ENCODE results near the gene ZSWIM1.

ZSWIM1 gene

GRCh38 chr20:45882469-45883099, 1.6 kb downstream of the ZSWIM1 start:
- peaks cover 24% of the 10 kb centered on the region for H3K36me3 ChIP-seq (replicated peaks; ENCODE audit: low read depth, low read length)
- no peak overlapping the region for H3K4me3 ChIP-seq (ENCODE audit: low read length)
- no peaks in the 10 kb centered on the region for H3K27me3 ChIP-seq (ENCODE audit: low read depth, low read length)
- H3K4me2 ChIP-seq (ENCODE audit: low read length) = no peak overlapping the region
- H3K4me1 ChIP-seq (ENCODE audit: low read length) = peaks cover 12% of the 10 kb centered on the region; the same call in 1 of the 2 replicates
- no peak overlapping the region for H3K9ac ChIP-seq (ENCODE audit: low read length)
- TF ChIP-seq CTCF (IDR thresholded peaks at IDR 0.05; ENCODE audit: low read depth, low read length) (no peak), EZH2phosphoT487 (IDR thresholded peaks at IDR 0.05; ENCODE audit: low read depth) (no peak)
- peaks cover 19% of the 10 kb centered on the region for H3K79me2 ChIP-seq (ENCODE audit: low read length)
- no peak overlapping the region for H2AFZ ChIP-seq (ENCODE audit: low read depth, low read length)
- H3K9me3 ChIP-seq (ENCODE audit: insufficient read depth, low read length) = no peaks in the 10 kb centered on the region
- H3K27ac ChIP-seq (ENCODE audit: low read length) = no peak overlapping the region
- H4K20me1 ChIP-seq (ENCODE audit: insufficient read depth, low read length) = no peaks in the 10 kb centered on the region

GRCh38 chr20:45883100-45883469, 2.1 kb downstream of the ZSWIM1 start:
- Histone ChIP-seq H3K27me3 (ENCODE audit: low read depth, low read length) (no peaks in the 10 kb centered on the region), H3K4me1 (ENCODE audit: low read length) (peaks cover 12% of the 10 kb centered on the region; the same call in 1 of the 2 replicates), H3K79me2 (ENCODE audit: low read length) (peaks cover 19% of the 10 kb centered on the region), H3K4me2 (ENCODE audit: low read length) (no peak overlapping the region), H3K4me3 (ENCODE audit: low read length) (no peak overlapping the region), H2AFZ (ENCODE audit: low read depth, low read length) (no peak overlapping the region), H3K9me3 (ENCODE audit: insufficient read depth, low read length) (no peaks in the 10 kb centered on the region), H3K36me3 (replicated peaks; ENCODE audit: low read depth, low read length) (peaks cover 24% of the 10 kb centered on the region), H3K27ac (ENCODE audit: low read length) (no peak overlapping the region), H4K20me1 (ENCODE audit: insufficient read depth, low read length) (no peaks in the 10 kb centered on the region), H3K9ac (ENCODE audit: low read length) (no peak overlapping the region)
- TF ChIP-seq CTCF (IDR thresholded peaks at IDR 0.05; ENCODE audit: low read depth, low read length) (no peak), EZH2phosphoT487 (IDR thresholded peaks at IDR 0.05; ENCODE audit: low read depth) (no peak)

- TF ChIP-seq CTCF (IDR thresholded peaks at IDR 0.05; ENCODE audit: low read depth, low read length) (no peak), EZH2phosphoT487 (IDR thresholded peaks at IDR 0.05; ENCODE audit: low read depth) (no peak)
- no peaks in the 10 kb centered on the region for H4K20me1 ChIP-seq (ENCODE audit: insufficient read depth, low read length)
- H3K4me3 ChIP-seq (ENCODE audit: low read length) = no peak overlapping the region
- no peak overlapping the region for H2AFZ ChIP-seq (ENCODE audit: low read depth, low read length)
- H3K79me2 ChIP-seq (ENCODE audit: low read length) = peaks cover 12% of the 10 kb centered on the region
- H3K27ac ChIP-seq (ENCODE audit: low read length) = no peak overlapping the region
- H3K4me1 ChIP-seq (ENCODE audit: low read length) = peaks cover 18% of the 10 kb centered on the region
- H3K27me3 ChIP-seq (ENCODE audit: low read depth, low read length) = no peaks in the 10 kb centered on the region
- peaks cover 24% of the 10 kb centered on the region for H3K36me3 ChIP-seq (replicated peaks; ENCODE audit: low read depth, low read length)
- no peaks in the 10 kb centered on the region for H3K9me3 ChIP-seq (ENCODE audit: insufficient read depth, low read length)
- no peak overlapping the region for H3K9ac ChIP-seq (ENCODE audit: low read length)
- no peak overlapping the region for H3K4me2 ChIP-seq (ENCODE audit: low read length)
Observed at GRCh38 chr20:45886590-45887345, 5.7 kb downstream of the ZSWIM1 start.

- peaks cover 19% of the 10 kb centered on the region for H3K4me1 ChIP-seq (ENCODE audit: low read length)
- no peaks in the 10 kb centered on the region for H3K9me3 ChIP-seq (ENCODE audit: insufficient read depth, low read length)
- H3K79me2 ChIP-seq (ENCODE audit: low read length) = peaks cover 7% of the 10 kb centered on the region; the same call in 1 of the 2 replicates
- peaks cover 24% of the 10 kb centered on the region for H3K36me3 ChIP-seq (replicated peaks; ENCODE audit: low read depth, low read length)
- no peak within 1 kb of the TSS for H3K9ac ChIP-seq (ENCODE audit: low read length)
- no peak within 1 kb of the TSS for H3K4me2 ChIP-seq (ENCODE audit: low read length)
- H3K27ac ChIP-seq (ENCODE audit: low read length) = no peak within 1 kb of the TSS
- H4K20me1 ChIP-seq (ENCODE audit: insufficient read depth, low read length) = no peaks in the 10 kb centered on the region
- no peaks in the 10 kb centered on the region for H3K27me3 ChIP-seq (ENCODE audit: low read depth, low read length)
- no peak within 1 kb of the TSS for H2AFZ ChIP-seq (ENCODE audit: low read depth, low read length)
- H3K4me3 ChIP-seq (ENCODE audit: low read length) = no peak within 1 kb of the TSS
- TF ChIP-seq EZH2phosphoT487 (IDR thresholded peaks at IDR 0.05; ENCODE audit: low read depth) (no peak), CTCF (IDR thresholded peaks at IDR 0.05; ENCODE audit: low read depth, low read length) (no peak)
Observed at GRCh38 chr20:45887346-45887715, 6.3 kb downstream of the ZSWIM1 start, which contains the start of gene SPATA25. SPATA25 (minus strand) TSS chr20:45887622; CDS start chr20:45887590, 32 bp downstream.
